SU-DHL-6 (cell line): Measurements from ENCODE around the gene COL15A1.

Experiments used
- H2AFZ ChIP-seq: fragments of 200-600 bp; sonication (generic); 2 replicates; pipeline ENCODE4 v1.6.1; 2014; ENCODE audit warnings: low read depth, mild to moderate bottlenecking, moderate library complexity, mixed read lengths, antibody characterized with exemption, low read length; ENCODE audit not compliant: severe bottlenecking
- H3F3A ChIP-seq: fragments of 200-600 bp; shearing (Covaris generic); 2 replicates; pipeline ENCODE4 v1.6.0; 2016; ENCODE audit warnings: antibody characterized with exemption, mild to moderate bottlenecking; ENCODE audit not compliant: insufficient read depth
- H3K27ac ChIP-seq: fragments of 200-600 bp; sonication (generic); 2 replicates; pipeline ENCODE4 v1.5.1; 2016; ENCODE audit warnings: low read depth, mild to moderate bottlenecking, low read length, moderate library complexity, mixed read lengths
- H3K27me3 ChIP-seq: fragments of 200-600 bp; sonication (generic), shearing (Covaris generic); 2 replicates; pipeline ENCODE4 v1.6.0; 2014; ENCODE audit warnings: mild to moderate bottlenecking, low read length
- H3K36me3 ChIP-seq: fragments of 200-600 bp; sonication (generic); 2 replicates; pipeline ENCODE4 v1.6.1; 2014; ENCODE audit warnings: mild to moderate bottlenecking, low read length, mixed read lengths
- H3K4me2 ChIP-seq: fragments of 300-600, 200-600 bp; shearing (Covaris generic), sonication (generic); 2 replicates; pipeline ENCODE4 v1.6.0; 2014; ENCODE audit warnings: low read length, low read depth, mild to moderate bottlenecking; ENCODE audit not compliant: poor library complexity, severe bottlenecking
- H3K4me3 ChIP-seq: fragments of 200-600 bp; sonication (generic); 2 replicates; pipeline ENCODE4 v1.5.1; 2014; ENCODE audit warnings: antibody characterized with exemption, low read length, mild to moderate bottlenecking, mixed read lengths; ENCODE audit not compliant: insufficient read depth, poor library complexity, severe bottlenecking
- H3K79me2 ChIP-seq: fragments of 200-600 bp; sonication (generic); 2 replicates; pipeline ENCODE4 v1.6.1; 2014; ENCODE audit warnings: mild to moderate bottlenecking, low read length, moderate library complexity; ENCODE audit not compliant: insufficient read depth
- H3K9ac ChIP-seq: fragments of 200-600 bp; sonication (generic); 2 replicates; pipeline ENCODE4 v1.7.0; 2014; ENCODE audit warnings: mild to moderate bottlenecking, low read length
- H3K9me2 ChIP-seq: fragments of 200-600 bp; sonication (generic); replicated peaks from 2 replicates; pipeline ENCODE4 v1.6.1; 2014; ENCODE audit warnings: low read length; ENCODE audit not compliant: insufficient read depth
- H3K9me3 ChIP-seq: fragments of 200-600 bp; sonication (generic); 2 replicates; pipeline ENCODE4 v1.6.1; 2014; ENCODE audit warnings: low read length, mixed read lengths; ENCODE audit not compliant: insufficient read depth
- H4K20me1 ChIP-seq: fragments of 200-600 bp; sonication (generic); 2 replicates; pipeline ENCODE4 v1.6.1; 2014; ENCODE audit warnings: low read depth, mild to moderate bottlenecking, antibody characterized with exemption, low read length, moderate library complexity, mixed read lengths
- CTCF ChIP-seq: fragments of 200-600 bp; sonication (generic); IDR thresholded peaks from one replicate; pipeline ENCODE4 v1.5.1; 2017; ENCODE audit warnings: antibody characterized with exemption, mild to moderate bottlenecking, low read length, moderate library complexity; ENCODE audit not compliant: insufficient read depth, poor library complexity, severe bottlenecking
- EZH2phosphoT487 ChIP-seq: fragments of 200-600 bp; sonication (generic), shearing (Covaris generic); conservative IDR thresholded peaks from 2 replicates; pipeline ENCODE4 v1.6.1; 2018; ENCODE audit warnings: mild to moderate bottlenecking, antibody characterized with exemption, low read length, moderate library complexity, mixed read lengths

Gene COL15A1

GRCh38 chr9:99104459-99105151, 160.9 kb downstream of the COL15A1 start, which contains the start of gene TGFBR1:
TSS of gene TGFBR1 (plus strand) at chr9:99105113. CDS start at chr9:99105206, 93 bp downstream.
- Histone ChIP-seq H3K79me2 (0 out of 2 replicates have a peak, but pooled peaks cover 4% of the 10 kb centered on the region), H2AFZ (peak within 1 kb of the TSS; percentile 84), H3K9me2 (no peaks in the 10 kb centered on the region), H3K27ac (no peak within 1 kb of the TSS), H3K4me3 (peak within 1 kb of the TSS; percentile 70), H3K36me3 (no peaks in the 10 kb centered on the region), H3K9ac (peak within 1 kb of the TSS; percentile 66), H3K9me3 (no peaks in the 10 kb centered on the region), H3K4me2 (peak within 1 kb of the TSS; percentile 80), H3K27me3 (no peaks in the 10 kb centered on the region), H4K20me1 (peaks cover 4% of the 10 kb centered on the region; the same call in 1 of the 2 replicates), H3F3A (no peaks in the 10 kb centered on the region; the same call in 1 of the 2 replicates)
- TF ChIP-seq CTCF (no peak), EZH2phosphoT487 (no peak)

GRCh38 chr9:99105152-99106043, 161.7 kb downstream of the COL15A1 start:
- no peaks in the 10 kb centered on the region for H3K27me3 ChIP-seq
- no peaks in the 10 kb centered on the region; the same call in 1 of the 2 replicates for H3F3A ChIP-seq
- no peaks in the 10 kb centered on the region for H3K9me3 ChIP-seq
- peaks cover 4% of the 10 kb centered on the region; the same call in 1 of the 2 replicates for H4K20me1 ChIP-seq
- H3K9me2 ChIP-seq, result no peaks in the 10 kb centered on the region
- no peak overlapping the region for H3K27ac ChIP-seq
- H2AFZ ChIP-seq, result no peak overlapping the region
- H3K9ac ChIP-seq, result peak overlapping the region; percentile 66
- peak overlapping the region; percentile 80 for H3K4me2 ChIP-seq
- H3K4me3 ChIP-seq, result peak overlapping the region; percentile 70
- no peaks in the 10 kb centered on the region for H3K36me3 ChIP-seq
- 0 out of 2 replicates have a peak, but pooled peaks cover 4% of the 10 kb centered on the region for H3K79me2 ChIP-seq
- TF ChIP-seq EZH2phosphoT487, result no peak
- TF ChIP-seq CTCF, result no peak

GRCh38 chr9:99106044-99106375, 162.3 kb downstream of the COL15A1 start:
- 0 out of 2 replicates have a peak, but pooled peaks cover 4% of the 10 kb centered on the region for H3K79me2 ChIP-seq
- peak overlapping the region; percentile 80 for H3K4me2 ChIP-seq
- H2AFZ ChIP-seq, result no peak overlapping the region
- TF ChIP-seq EZH2phosphoT487 (no peak), CTCF (no peak)
- no peaks in the 10 kb centered on the region for H3K36me3 ChIP-seq
- peak overlapping the region; percentile 66 for H3K9ac ChIP-seq
- H3F3A ChIP-seq, result no peaks in the 10 kb centered on the region; the same call in 1 of the 2 replicates
- peak overlapping the region; percentile 70 for H3K4me3 ChIP-seq
- peaks cover 4% of the 10 kb centered on the region; the same call in 1 of the 2 replicates for H4K20me1 ChIP-seq
- no peaks in the 10 kb centered on the region for H3K9me2 ChIP-seq
- no peaks in the 10 kb centered on the region for H3K9me3 ChIP-seq
- H3K27ac ChIP-seq, result no peak overlapping the region
- no peaks in the 10 kb centered on the region for H3K27me3 ChIP-seq
